WTC11 (cell line): ENCODE data around the gene RPS15. TPM values are rescaled to one million over a fixed set of nuclear protein-coding genes. Genes with fewer than 3 reads are reported as not detected.

Source experiments
- ATAC-seq: fragments of 200-7000 bp; cut with Tn5 transposase; 2 replicates; pipeline ENCODE4 v1.10.0; 2021; ENCODE audit warnings: mild to moderate bottlenecking, moderate library complexity
- CTCF ChIA-PET: fragments of 300-600 bp; sonication (Branson Sonifier 250); formaldehyde crosslinking; loops from one replicate; lab custom pipeline; 2021; ENCODE audit warnings: antibody characterized with exemption; lab: Charles Lee
- POLR2A ChIA-PET: fragments of 350-600 bp; sonication (Branson Sonifier 250); formaldehyde crosslinking; loops from one replicate; lab custom pipeline; 2021; ENCODE audit warnings: antibody characterized with exemption; lab: Charles Lee
- DNase-seq: peaks from one replicate; pipeline ENCODE4 v3.0.0; 2021; ENCODE audit warnings: low spot score
- H3K27ac Mint-ChIP-seq: 2 replicates; pipeline ENCODE4 v1.8.0; 2021; ENCODE audit warnings: mixed read lengths
- H3K27me3 Mint-ChIP-seq: 2 replicates; pipeline ENCODE4 v1.8.0; 2021; ENCODE audit warnings: low read depth, mild to moderate bottlenecking, moderate library complexity, mixed read lengths
- H3K36me3 Mint-ChIP-seq: 2 replicates; pipeline ENCODE4 v1.8.0; 2021; ENCODE audit warnings: mixed read lengths
- H3K4me1 Mint-ChIP-seq: 2 replicates; pipeline ENCODE4 v1.8.0; 2022; ENCODE audit warnings: mixed read lengths
- H3K4me3 Mint-ChIP-seq: 2 replicates; pipeline ENCODE4 v1.8.0; 2021; ENCODE audit warnings: mild to moderate bottlenecking, moderate library complexity, mixed read lengths
- H3K9me3 Mint-ChIP-seq: 2 replicates; pipeline ENCODE4 v1.8.0; 2021; ENCODE audit warnings: mixed read lengths
- ATF1 ChIP-seq: sonication (generic); formaldehyde crosslinking; IDR thresholded peaks from 2 replicates; pipeline ENCODE4 v1.8.1; 2023; ENCODE audit warnings: mild to moderate bottlenecking, moderate library complexity, missing genetic modification reagents
- CREB1 ChIP-seq: sonication (generic); formaldehyde crosslinking; IDR thresholded peaks from 2 replicates; pipeline ENCODE4 v1.8.0; 2023; ENCODE audit warnings: mild to moderate bottlenecking, missing genetic modification reagents
- ELF4 ChIP-seq: sonication (generic); formaldehyde crosslinking; IDR thresholded peaks from 2 replicates; pipeline ENCODE4 v1.8.1; 2022; ENCODE audit warnings: low read depth, mild to moderate bottlenecking, moderate library complexity, missing genetic modification reagents
- ESRRA ChIP-seq: sonication (generic); formaldehyde crosslinking; IDR thresholded peaks from 2 replicates; pipeline ENCODE4 v1.8.1; 2022; ENCODE audit warnings: mild to moderate bottlenecking, missing genetic modification reagents, borderline replicate concordance
- GABPB1 ChIP-seq: sonication (generic); formaldehyde crosslinking; IDR thresholded peaks from 2 replicates; pipeline ENCODE4 v1.8.1; 2023; ENCODE audit warnings: mild to moderate bottlenecking, missing genetic modification reagents
- HMGA2 ChIP-seq: fragments of 250-450 bp; sonication (Bioruptor Pico); IDR thresholded peaks from 2 replicates; pipeline ENCODE4 v1.4.0; 2021; ENCODE audit warnings: mild to moderate bottlenecking, moderate library complexity
- NFYB ChIP-seq: sonication (generic); formaldehyde crosslinking; conservative IDR thresholded peaks from 2 replicates; pipeline ENCODE4 v1.8.0; 2022; ENCODE audit warnings: low read depth, missing genetic modification reagents
- NR2C2 ChIP-seq: sonication (generic); formaldehyde crosslinking; IDR thresholded peaks from 2 replicates; pipeline ENCODE4 v1.8.0; 2022; ENCODE audit warnings: mild to moderate bottlenecking, missing genetic modification reagents
- OVOL2 ChIP-seq: fragments of 250-450 bp; sonication (Bioruptor Pico); IDR thresholded peaks from 2 replicates; pipeline ENCODE4 v1.9.0; 2021; ENCODE audit warnings: mild to moderate bottlenecking, borderline replicate concordance
- ZNF317 ChIP-seq: sonication (generic); formaldehyde crosslinking; IDR thresholded peaks from 2 replicates; pipeline ENCODE4 v1.8.1; 2023; ENCODE audit warnings: low read depth, mild to moderate bottlenecking, moderate library complexity, missing genetic modification reagents, borderline replicate concordance
- ZNF396 ChIP-seq: fragments of 250-450 bp; sonication (Bioruptor Pico); IDR thresholded peaks from 2 replicates; pipeline ENCODE4 v1.8.0; 2021; ENCODE audit warnings: mild to moderate bottlenecking, moderate library complexity, borderline replicate concordance
- total RNA-seq: library from RNA; stranded (reverse); gene quantifications from 3 replicates; pipeline ENCODE4 v1.2.3, GENCODE V29; 2021
- TF ChIP-seq, protein P1 (sequence below): fragments of 250-450 bp; sonication (Bioruptor Pico); IDR thresholded peaks from 2 replicates; pipeline ENCODE4 v1.9.0; 2021; ENCODE audit warnings: moderate library complexity, mild to moderate bottlenecking, inconsistent platforms, borderline replicate concordance
- TF ChIP-seq, protein P2 (sequence below): sonication (generic); formaldehyde crosslinking; IDR thresholded peaks from 2 replicates; pipeline ENCODE4 v1.8.1; 2022; ENCODE audit warnings: missing genetic modification reagents, borderline replicate concordance
- TF ChIP-seq, protein P3 (sequence below): fragments of 250-450 bp; sonication (Bioruptor Pico); IDR thresholded peaks from 2 replicates; pipeline ENCODE4 v1.9.0; 2021; ENCODE audit warnings: mild to moderate bottlenecking
- TF ChIP-seq, protein P4 (sequence below): sonication (generic); formaldehyde crosslinking; IDR thresholded peaks from 2 replicates; pipeline ENCODE4 v1.8.1; 2022; ENCODE audit warnings: mild to moderate bottlenecking, missing genetic modification reagents, moderate library complexity, borderline replicate concordance
- TF ChIP-seq, protein P5 (sequence below): sonication (generic); formaldehyde crosslinking; IDR thresholded peaks from 2 replicates; pipeline ENCODE4 v1.8.0; 2023; ENCODE audit warnings: missing genetic modification reagents, mild to moderate bottlenecking, borderline replicate concordance

RPS15 gene
- total RNA-seq, 1 experiment from 2014 or later, result 1,932 TPM

DNA sequence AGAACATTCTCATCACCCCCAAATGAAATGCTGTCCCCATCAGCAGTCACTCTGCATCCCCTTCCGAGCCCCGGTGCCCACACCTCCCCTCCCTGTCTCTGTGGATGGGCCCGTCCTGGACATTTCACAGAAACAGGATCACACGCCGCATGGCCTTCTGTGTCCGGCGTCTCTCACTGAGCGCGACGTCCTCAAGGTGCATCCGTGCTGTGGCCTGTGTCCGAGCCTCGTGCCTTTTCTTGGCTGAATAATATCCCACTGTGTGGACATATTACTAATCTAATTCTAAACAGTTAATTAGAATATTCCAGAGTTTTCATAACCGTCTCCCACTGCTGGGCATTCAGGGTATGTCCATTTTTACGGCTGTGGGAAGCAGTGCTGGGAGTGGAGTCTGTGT lies 45.8 kb upstream of the RPS15 start (continued):
- TF ChIP-seq, protein P1, sequence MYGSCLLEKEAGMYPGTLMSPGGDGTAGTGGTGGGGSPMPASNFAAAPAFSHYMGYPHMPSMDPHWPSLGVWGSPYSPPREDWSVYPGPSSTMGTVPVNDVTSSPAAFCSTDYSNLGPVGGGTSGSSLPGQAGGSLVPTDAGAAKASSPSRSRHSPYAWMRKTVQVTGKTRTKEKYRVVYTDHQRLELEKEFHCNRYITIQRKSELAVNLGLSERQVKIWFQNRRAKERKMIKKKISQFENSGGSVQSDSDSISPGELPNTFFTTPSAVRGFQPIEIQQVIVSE (CRISPR knock-in tag), result no peak
- TF ChIP-seq ATF1 (CRISPR knock-in tag), result no peak
- no peak for TF ChIP-seq CREB1
- no peak for TF ChIP-seq ELF4
- TF ChIP-seq, protein P2, sequence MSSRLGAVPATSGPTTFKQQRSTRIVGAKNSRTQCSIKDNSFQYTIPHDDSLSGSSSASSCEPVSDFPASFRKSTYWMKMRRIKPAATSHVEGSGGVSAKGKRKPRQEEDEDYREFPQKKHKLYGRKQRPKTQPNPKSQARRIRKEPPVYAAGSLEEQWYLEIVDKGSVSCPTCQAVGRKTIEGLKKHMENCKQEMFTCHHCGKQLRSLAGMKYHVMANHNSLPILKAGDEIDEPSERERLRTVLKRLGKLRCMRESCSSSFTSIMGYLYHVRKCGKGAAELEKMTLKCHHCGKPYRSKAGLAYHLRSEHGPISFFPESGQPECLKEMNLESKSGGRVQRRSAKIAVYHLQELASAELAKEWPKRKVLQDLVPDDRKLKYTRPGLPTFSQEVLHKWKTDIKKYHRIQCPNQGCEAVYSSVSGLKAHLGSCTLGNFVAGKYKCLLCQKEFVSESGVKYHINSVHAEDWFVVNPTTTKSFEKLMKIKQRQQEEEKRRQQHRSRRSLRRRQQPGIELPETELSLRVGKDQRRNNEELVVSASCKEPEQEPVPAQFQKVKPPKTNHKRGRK (CRISPR knock-in tag), result no peak
- TF ChIP-seq ESRRA (CRISPR knock-in tag), result no peak

DNA sequence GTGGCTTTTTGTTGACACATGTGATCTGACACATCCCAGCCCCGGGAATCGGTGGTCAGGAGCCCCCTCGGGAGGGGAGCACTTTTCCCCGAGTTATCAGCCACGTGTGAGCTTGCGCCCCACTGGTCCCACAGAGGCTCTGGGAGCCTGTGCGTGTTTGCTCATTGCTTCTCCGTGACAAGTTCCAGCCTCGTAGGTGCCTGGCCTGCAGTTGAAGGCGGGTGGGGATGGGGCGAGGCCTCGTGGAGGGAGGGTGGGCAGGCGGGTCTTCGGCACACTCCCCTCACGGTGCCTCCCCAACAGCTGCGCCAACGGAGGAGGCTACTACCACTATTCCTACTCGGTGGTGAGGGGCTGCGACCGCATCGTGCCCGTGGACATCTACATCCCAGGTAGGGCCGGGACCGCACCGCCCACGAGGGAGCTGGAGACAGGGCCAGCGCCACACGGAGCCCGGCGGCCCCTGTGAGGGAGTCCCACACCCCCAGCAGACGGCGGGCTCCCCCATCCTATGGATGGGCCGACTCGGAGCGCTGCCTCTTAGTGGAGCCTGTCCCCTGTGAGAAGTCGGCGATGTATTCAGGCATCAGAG lies 45.2 kb upstream of the RPS15 start:
- Mint-ChIP-seq H3K4me3 (no peak overlapping the region), H3K27ac (no peak overlapping the region), H3K36me3 (peaks cover 22% of the 10 kb centered on the region), H3K9me3 (no peaks in the 10 kb centered on the region), H3K4me1 (no peaks in the 10 kb centered on the region), H3K27me3 (no peaks in the 10 kb centered on the region)
- no peak for DNase-seq
- ChIA-PET POLR2A (no interaction called here), CTCF (interaction anchor here (1.2 kb wide), 2 partner anchors 77 to 149 kb away, joined by 3 read pairs; no protein-coding TSS in a partner anchor)
- TF ChIP-seq ATF1 (CRISPR knock-in tag), result no peak
- no peak for TF ChIP-seq GABPB1 (CRISPR knock-in tag)
- no peak for ATAC-seq

DNA sequence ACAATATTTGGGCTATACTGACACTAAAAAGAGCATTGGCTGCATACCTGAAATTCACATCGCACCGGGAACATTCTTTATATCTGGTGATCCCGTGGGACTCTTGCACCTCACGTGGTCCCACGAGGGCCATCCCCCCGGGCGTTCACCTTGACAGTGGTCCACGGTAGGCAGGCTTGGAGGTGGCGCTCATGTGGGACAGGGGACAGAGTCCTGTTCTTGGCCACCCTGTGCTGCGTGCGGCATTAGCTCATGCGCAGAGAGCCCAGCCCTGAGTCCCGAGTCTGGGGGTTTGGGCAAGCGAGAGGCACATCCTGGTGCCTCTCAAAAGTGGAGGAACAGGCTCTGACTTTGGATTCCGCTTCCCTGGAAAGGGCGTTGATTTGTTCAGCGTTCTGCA lies 44.4 kb upstream of the RPS15 start:
- CTCF ChIA-PET, result interaction anchor here (1.2 kb wide), 2 partner anchors 78 to 149 kb away, joined by 3 read pairs; no protein-coding TSS in a partner anchor
- TF ChIP-seq NFYB (CRISPR knock-in tag) (no peak), NR2C2 (no peak), ZNF317 (no peak), ZNF396 (no peak), OVOL2 (no peak), HMGA2 (no peak)
- TF ChIP-seq, protein P1 (CRISPR knock-in tag), result no peak
- TF ChIP-seq, protein P3, sequence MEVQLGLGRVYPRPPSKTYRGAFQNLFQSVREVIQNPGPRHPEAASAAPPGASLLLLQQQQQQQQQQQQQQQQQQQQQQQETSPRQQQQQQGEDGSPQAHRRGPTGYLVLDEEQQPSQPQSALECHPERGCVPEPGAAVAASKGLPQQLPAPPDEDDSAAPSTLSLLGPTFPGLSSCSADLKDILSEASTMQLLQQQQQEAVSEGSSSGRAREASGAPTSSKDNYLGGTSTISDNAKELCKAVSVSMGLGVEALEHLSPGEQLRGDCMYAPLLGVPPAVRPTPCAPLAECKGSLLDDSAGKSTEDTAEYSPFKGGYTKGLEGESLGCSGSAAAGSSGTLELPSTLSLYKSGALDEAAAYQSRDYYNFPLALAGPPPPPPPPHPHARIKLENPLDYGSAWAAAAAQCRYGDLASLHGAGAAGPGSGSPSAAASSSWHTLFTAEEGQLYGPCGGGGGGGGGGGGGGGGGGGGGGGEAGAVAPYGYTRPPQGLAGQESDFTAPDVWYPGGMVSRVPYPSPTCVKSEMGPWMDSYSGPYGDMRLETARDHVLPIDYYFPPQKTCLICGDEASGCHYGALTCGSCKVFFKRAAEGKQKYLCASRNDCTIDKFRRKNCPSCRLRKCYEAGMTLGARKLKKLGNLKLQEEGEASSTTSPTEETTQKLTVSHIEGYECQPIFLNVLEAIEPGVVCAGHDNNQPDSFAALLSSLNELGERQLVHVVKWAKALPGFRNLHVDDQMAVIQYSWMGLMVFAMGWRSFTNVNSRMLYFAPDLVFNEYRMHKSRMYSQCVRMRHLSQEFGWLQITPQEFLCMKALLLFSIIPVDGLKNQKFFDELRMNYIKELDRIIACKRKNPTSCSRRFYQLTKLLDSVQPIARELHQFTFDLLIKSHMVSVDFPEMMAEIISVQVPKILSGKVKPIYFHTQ (CRISPR knock-in tag), result no peak
- TF ChIP-seq, protein P4, sequence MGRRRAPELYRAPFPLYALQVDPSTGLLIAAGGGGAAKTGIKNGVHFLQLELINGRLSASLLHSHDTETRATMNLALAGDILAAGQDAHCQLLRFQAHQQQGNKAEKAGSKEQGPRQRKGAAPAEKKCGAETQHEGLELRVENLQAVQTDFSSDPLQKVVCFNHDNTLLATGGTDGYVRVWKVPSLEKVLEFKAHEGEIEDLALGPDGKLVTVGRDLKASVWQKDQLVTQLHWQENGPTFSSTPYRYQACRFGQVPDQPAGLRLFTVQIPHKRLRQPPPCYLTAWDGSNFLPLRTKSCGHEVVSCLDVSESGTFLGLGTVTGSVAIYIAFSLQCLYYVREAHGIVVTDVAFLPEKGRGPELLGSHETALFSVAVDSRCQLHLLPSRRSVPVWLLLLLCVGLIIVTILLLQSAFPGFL (CRISPR knock-in tag), result no peak
- TF ChIP-seq, protein P5, sequence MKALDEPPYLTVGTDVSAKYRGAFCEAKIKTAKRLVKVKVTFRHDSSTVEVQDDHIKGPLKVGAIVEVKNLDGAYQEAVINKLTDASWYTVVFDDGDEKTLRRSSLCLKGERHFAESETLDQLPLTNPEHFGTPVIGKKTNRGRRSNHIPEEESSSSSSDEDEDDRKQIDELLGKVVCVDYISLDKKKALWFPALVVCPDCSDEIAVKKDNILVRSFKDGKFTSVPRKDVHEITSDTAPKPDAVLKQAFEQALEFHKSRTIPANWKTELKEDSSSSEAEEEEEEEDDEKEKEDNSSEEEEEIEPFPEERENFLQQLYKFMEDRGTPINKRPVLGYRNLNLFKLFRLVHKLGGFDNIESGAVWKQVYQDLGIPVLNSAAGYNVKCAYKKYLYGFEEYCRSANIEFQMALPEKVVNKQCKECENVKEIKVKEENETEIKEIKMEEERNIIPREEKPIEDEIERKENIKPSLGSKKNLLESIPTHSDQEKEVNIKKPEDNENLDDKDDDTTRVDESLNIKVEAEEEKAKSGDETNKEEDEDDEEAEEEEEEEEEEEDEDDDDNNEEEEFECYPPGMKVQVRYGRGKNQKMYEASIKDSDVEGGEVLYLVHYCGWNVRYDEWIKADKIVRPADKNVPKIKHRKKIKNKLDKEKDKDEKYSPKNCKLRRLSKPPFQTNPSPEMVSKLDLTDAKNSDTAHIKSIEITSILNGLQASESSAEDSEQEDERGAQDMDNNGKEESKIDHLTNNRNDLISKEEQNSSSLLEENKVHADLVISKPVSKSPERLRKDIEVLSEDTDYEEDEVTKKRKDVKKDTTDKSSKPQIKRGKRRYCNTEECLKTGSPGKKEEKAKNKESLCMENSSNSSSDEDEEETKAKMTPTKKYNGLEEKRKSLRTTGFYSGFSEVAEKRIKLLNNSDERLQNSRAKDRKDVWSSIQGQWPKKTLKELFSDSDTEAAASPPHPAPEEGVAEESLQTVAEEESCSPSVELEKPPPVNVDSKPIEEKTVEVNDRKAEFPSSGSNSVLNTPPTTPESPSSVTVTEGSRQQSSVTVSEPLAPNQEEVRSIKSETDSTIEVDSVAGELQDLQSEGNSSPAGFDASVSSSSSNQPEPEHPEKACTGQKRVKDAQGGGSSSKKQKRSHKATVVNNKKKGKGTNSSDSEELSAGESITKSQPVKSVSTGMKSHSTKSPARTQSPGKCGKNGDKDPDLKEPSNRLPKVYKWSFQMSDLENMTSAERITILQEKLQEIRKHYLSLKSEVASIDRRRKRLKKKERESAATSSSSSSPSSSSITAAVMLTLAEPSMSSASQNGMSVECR (CRISPR knock-in tag), result no peak
- no peak overlapping the region for H3K4me3 Mint-ChIP-seq

More for the DNA sequence above, 44.4 kb upstream of the RPS15 start:
- POLR2A ChIA-PET, result interaction anchor here (0.6 to 0.7 kb wide), 2 partner anchors 125 to 395 kb away, joined by 3 read pairs; partner anchors contain the start of gene CIRBP
- DNase-seq (no peak), ATAC-seq (no peak)
- H3K36me3 Mint-ChIP-seq, result peaks cover 18% of the 10 kb centered on the region
- no peaks in the 10 kb centered on the region for H3K4me1 Mint-ChIP-seq
- no peaks in the 10 kb centered on the region for H3K9me3 Mint-ChIP-seq
- no peaks in the 10 kb centered on the region; the same call in 1 of the 2 replicates for H3K27me3 Mint-ChIP-seq
- H3K27ac Mint-ChIP-seq, result no peak overlapping the region
